NCI-H1930 (cell line): ENCODE data around the gene KRTAP10-11.
"Not testable (repeated sequence)": the region's sequence is repeated elsewhere in the genome, so short reads cannot be mapped to it uniquely, and the experiment has no call there.

Experiments
- DNase-seq, 2 experiments: peaks; one replicate each; lab custom pipeline; 2025; lab: John Stamatoyannopoulos, UW

Gene KRTAP10-11

GRCh38 chr21:44666401-44667320, 20.4 kb downstream of the KRTAP10-11 start, which contains the start of gene KRTAP12-2:
KRTAP12-2 (minus strand) TSS chr21:44666927; CDS start chr21:44666886, 41 bp downstream.
- DNase-seq = no peak

DNA sequence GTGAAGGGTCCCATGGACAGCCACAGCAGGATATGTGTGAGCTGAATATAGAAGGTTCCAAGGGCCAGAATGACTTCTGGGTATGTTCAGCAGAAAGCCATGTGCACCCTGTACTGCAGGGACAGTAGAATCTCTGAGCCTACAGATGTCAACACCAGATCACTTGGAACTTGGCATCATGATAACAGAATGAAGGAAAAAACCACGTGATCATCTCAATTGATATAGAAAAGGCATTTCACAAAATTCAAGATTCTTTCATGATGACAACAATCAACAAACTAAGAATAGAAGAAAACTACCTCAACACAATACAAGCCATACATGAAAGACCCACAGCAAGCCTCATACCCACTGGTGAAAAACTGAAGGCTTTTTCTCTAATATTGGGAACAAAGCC, 21.4 kb downstream of the KRTAP10-11 start:
- no peak for DNase-seq

GRCh38 chr21:44670642-44671432, 24.6 kb downstream of the KRTAP10-11 start:
- no peak for DNase-seq

GRCh38 chr21:44671911-44672310, 25.7 kb downstream of the KRTAP10-11 start:
- DNase-seq = no peak

DNA sequence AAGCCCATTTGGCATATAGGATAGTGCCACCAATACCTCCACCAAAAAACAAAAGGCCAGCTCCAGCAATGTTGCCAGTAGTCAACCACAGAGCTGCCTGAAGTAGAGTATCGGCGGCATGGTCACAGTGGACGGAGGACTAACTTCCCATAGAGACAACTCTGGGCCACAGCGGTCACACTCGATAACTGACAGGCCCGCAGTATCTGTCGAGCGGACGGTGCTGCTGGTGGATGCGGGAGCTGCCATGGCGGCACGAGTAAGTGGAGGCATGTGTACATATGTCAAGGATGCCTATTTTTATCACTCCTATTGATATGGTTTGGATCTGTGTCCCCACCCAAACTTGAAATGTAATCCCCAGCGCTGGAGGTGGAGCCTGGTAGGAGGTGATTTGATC, 31.7 kb downstream of the KRTAP10-11 start:
- DNase-seq = no peak

DNA sequence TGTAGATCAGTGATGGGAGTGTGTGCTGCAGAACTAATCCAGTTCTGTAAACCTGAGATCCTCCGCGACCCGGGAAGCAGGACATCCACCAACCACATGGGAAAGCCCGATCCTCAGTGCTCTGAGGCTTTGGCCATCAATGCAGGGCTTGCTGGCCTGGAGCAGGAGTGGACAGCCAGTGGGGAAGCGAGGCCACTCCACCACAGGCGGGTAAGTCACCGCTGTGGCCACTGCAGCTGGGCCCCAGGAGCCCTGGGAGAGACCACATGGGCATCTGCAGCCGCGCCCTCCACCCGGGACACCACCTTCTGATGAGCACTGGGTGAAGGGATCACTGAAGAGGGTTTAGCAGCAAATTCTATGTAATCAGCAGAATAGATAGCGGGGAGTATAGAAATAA, 34.9 kb downstream of the KRTAP10-11 start:
- DNase-seq = no peak

DNA sequence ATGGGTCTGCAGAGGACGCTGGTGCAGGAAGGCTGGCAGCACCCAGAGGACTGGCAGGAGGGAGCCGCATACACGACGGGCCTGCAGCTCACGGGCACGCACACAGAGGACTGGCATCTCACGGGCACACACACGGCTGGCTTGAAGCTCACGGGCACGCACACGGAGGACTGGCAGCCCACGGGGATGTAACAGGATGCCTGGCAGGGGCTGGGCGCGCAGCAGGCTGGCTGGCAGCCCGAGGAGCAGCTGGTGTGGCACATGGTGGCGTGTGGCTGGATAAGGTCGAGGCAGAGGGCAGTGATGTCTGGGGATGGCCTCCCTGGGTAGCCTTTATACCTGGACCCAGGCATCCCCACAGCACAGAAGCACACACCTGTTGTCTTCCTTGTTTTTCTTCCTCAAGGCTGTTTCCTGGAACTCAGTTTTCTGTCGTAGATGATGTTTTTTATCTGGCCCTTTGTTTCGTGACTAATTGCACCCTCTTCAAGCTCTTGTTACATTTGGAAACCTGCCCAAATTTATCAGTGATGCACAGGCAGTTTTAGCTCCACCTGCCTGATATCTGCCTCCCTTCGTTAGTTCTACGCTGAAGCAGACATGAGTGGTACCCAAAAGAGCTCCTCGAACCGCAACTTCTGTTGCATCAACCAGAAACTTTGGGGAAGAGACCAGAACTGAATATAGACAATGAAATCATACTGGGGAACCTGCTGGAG, 35.8 kb downstream of the KRTAP10-11 start, which contains the start of gene KRTAP12-1:
Gene KRTAP12-1 (minus strand): TSS at position 303 of the 719 bp plus-strand sequence. CDS start 40 bp downstream, at position 263.
- no peak for DNase-seq

DNA sequence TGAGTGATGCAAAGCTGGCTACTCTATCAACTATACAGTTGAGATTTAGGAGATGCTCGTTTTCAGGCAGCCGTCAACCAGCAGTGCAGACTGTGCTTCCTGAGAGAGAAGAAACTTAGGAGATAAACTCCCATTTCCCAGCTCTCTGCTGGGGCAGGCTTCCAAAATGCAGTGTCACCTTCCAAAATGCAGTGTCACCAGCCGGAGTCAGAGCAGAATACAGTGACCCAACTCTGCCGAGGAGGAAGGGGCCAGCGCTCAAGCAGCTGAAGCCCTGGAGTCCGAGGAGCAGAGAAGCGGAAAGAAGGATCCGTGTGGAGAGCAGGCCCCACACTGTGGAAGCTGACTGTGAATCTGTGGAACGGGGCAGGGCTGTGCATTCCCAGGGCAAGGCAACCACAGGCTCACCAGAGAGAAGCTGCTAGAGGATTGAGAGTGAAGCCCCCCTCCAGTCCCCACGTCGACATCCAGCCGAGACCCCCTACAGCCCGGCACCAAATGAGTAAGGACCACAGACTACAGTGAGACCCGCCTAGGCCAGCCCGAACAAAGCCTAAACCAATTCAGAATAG, 36.5 kb downstream of the KRTAP10-11 start:
- DNase-seq = no peak

GRCh38 chr21:44684077-44684476, 37.9 kb downstream of the KRTAP10-11 start:
- no peak for DNase-seq

DNA sequence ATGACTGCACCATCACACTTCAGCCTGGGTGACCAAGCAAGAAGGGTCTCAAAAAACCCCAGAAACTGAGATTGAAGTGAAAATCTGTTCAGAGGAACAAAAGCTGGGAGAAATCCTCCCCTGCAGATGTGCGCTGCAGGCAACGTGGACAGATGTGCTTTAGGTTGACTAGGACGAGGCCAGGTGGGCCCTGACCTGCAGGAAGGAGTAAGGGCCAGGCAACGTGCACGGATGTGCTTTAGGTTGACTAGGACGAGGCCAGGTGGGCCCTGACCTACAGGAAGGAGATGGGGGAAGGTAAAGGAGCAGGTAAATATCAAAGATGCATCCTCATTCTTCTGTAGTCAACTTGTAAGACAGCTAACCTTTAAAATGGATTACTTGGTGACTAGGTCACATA, 38.3 kb downstream of the KRTAP10-11 start:
- DNase-seq = no peak

DNA sequence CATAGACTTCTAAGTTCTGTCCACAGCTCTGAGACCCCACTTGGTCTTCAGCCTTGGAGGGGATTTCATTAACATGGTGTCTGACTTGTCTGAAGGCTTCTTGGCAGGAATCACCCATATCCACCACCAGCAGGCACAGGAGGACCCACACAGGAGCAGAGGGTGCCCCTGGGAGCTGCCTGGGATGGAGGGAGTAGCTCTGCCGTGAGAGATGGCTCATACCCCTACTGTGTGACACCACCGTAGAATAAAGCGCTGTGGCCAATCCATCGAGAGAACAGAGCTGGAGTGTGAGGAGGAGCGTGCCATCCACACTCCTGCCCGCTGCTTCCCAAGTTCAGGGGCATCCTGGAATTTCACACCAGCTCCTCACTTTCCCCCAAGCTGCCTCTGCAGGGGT, 38.8 kb downstream of the KRTAP10-11 start:
- not testable (repeated sequence) for DNase-seq

GRCh38 chr21:44686000-44686781, 40.0 kb downstream of the KRTAP10-11 start:
- DNase-seq = no peak

DNA sequence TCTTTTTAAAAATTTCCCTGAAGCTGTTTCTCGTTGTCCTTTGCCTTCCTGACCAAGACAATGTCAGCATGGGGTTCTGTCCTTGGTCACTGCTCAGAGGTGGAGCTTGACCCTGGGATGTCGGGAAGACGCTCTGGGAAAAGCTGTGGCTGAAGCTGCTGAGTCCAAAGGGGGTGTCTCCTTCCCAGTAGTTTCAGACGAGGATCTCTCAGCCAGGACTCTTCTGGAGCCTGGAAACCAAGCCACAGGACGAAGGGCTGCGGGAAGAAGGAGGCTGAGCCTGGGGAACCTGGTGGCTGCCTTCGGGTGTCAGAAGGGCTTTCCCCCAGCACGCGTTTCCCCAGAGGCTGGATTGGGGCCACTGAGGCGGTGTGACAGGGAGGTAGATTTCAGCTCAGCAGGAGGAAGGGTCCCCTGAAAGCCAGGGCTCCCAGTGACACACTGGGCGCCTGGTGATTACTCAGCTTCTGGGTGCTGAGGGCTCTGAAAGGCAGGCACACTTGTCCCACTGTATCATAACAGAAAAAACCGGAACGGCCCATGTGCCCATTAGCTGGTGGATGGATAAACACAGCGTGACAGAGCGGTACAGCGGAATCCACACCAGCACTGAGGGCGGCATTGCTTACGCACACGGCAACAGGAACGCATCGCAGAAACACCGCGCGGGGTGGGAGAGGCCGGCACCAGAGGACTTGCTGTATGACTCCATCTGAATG, 40.8 kb downstream of the KRTAP10-11 start:
- DNase-seq = no peak

GRCh38 chr21:44687671-44688070, 41.5 kb downstream of the KRTAP10-11 start:
- DNase-seq = no peak

- DNase-seq = not testable (repeated sequence)
Measured at GRCh38 chr21:44689740-44690139, 43.5 kb downstream of the KRTAP10-11 start.

GRCh38 chr21:44691686-44692085, 45.5 kb downstream of the KRTAP10-11 start:
- no peak for DNase-seq

DNA sequence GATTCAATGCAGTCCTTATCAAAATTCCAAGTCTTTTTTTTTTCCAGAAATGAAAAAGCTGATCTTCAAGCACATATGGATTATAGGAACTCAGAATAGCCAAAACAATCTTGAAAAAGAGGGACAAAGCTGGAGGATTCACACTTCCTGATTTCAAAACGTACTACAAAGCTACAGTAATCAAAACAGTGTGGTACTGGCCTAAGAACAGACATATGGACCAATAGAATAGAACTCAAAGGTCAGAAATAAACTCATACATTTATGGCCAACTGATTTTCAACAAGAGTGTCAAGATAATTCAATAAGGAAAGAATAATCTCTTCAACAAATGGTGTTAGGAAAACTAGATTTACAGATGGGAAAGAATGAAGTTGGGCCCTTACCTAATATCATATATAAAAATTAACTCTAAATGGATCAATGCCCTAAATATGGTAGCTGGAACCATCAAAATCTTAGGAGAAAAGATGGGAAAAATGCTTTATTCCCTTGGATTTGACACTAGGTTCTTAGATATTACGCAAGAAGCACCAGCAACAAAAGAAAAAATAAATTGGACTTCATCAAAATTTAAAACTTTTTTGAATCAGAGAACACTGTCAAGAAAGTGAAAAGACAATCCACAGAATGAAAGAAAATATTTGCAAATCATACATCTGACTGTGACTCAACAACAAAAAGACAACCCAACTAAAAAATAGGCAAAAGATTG, 46.7 kb downstream of the KRTAP10-11 start:
- no peak for DNase-seq

DNA sequence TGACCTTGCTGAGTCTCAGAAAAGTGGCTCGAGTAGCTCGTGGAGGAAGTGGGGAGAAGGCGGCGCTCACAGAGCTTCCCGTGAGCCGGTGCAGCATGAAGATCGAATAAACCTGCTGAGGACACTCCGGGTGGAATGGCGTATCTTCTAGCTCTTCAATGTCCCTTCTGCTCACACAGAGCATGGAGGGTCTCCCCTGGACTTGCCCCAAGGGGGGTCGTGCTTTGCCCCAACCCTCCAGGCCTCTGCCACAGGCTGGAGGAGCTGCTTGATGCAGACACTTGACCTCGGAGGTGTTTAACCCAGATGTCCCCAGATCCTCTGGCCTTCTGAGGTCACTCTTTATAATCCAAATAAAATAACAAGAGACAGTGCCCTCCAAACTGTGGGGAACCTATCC, 48.6 kb downstream of the KRTAP10-11 start:
- DNase-seq = no peak

DNA sequence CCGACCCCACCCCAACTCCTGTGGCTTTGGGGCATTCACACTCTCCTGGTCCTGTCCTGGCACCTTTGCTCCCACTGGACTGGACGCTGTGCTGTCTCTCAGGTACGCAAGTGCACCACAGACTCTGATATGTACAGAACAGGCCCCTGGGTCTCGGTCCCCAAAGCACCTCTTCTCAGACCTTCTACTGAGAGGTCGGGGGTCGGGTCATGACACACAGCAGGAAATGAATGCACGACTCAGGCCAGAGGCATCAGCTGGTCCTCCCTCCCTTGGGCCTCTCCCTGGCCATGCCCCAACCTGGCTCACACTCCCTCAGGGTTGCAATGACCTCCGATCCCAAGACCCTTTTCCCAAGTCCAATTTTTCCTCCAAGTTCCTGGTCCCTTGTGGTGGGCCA, 49.0 kb downstream of the KRTAP10-11 start:
- DNase-seq = no peak

GRCh38 chr21:44695641-44696040, 49.4 kb downstream of the KRTAP10-11 start:
- DNase-seq = no peak
